Epithelial cell of proximal tubule (primary cell): ENCODE data around the gene ERC2. TPM values are rescaled to one million over a fixed set of nuclear protein-coding genes. Genes with fewer than 3 reads are reported as not detected.

Experiments used
- DNase-seq: peaks from one replicate; pipeline ENCODE4 v3.0.0-alpha.2; 2011; ENCODE audit warnings: low read depth
- H3K4me3 ChIP-seq: 2 replicates; pipeline ENCODE4 v1.5.1; 2011; ENCODE audit warnings: low read depth, mild to moderate bottlenecking, low read length
- CTCF ChIP-seq: conservative IDR thresholded peaks from 2 replicates; pipeline ENCODE4 v1.5.1; 2012; ENCODE audit warnings: low read depth, mild to moderate bottlenecking, low read length
- total RNA-seq: library from RNA; depleted of rRNA; stranded (reverse); fragments of >200 nt; gene quantifications from 2 replicates; pipeline ENCODE4 v1.2.3, GENCODE V29; 2015

The ERC2 gene
- total RNA-seq, 1 donor from 2014 or later: 2.7 TPM

- no peak for TF ChIP-seq CTCF
- DNase-seq: no peak
- H3K4me3 ChIP-seq: no peak overlapping the region
Measured at GRCh38 chr3:55782351-55782750, 685.9 kb downstream of the ERC2 start.

- no peak overlapping the region for H3K4me3 ChIP-seq
- TF ChIP-seq CTCF: no peak
- no peak for DNase-seq
Measured at GRCh38 chr3:55780913-55781312, 687.4 kb downstream of the ERC2 start.

DNA sequence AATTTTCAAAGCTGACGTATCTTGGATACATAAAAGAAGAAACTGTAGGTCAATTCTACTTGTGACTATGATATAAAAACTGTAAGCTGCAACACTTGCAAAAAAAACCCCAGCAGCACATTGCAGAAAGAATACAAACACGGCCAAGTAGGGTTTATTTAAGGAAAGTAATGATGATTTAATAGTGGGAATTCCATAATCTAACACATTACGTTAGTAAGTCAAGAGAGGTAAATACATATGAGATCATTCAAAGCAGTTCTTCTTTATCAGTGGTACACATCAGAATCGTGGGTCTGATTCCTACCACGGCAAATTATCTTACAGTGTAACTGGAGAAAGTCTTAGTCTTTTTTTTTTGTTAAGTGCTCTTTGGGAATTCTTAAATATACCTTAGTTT is 688.7 kb downstream of the ERC2 start:
- no peak for DNase-seq
- H3K4me3 ChIP-seq: no peak overlapping the region
- no peak for TF ChIP-seq CTCF

DNA sequence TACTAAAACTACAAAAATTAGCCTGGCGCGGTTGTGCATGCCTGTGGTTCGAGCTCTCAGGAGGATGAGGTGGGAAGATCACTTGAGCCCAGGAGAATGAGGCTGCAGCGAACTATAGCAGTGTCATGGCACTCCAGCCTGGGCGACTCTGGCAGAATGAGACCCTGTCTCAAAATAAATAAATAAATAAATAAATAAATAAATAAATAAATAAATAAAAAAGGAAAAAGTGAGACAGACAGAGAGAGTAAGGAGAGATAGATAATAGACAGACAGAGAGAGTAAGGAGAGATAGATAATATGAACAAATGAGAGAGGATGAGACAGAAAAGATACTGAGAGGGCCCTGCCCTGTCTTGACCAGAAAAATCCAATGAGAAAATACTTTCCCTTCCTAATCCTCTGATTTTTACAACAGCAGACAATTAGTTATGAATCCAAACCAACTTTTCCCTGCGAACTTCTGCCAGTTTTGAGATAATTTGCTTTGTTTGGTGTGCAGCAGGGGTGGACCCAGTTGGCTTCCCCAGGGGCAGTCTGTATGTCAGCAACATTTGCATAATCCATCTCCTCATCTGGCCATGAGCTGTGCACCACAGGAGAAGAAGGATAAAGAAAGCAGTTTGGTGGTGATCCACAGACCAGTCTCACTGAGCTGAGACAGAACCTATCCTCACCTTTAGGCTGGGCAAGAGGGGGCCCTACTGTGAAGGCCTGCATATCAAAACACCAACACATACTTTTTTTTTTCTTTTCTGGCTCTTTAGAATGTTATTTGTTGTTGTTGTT is 692.7 kb downstream of the ERC2 start:
- TF ChIP-seq CTCF: no peak
- no peak overlapping the region for H3K4me3 ChIP-seq
- DNase-seq: no peak

- no peak overlapping the region for H3K4me3 ChIP-seq
- TF ChIP-seq CTCF: no peak
- no peak for DNase-seq
Measured at GRCh38 chr3:55774856-55775255, 693.4 kb downstream of the ERC2 start.

DNA sequence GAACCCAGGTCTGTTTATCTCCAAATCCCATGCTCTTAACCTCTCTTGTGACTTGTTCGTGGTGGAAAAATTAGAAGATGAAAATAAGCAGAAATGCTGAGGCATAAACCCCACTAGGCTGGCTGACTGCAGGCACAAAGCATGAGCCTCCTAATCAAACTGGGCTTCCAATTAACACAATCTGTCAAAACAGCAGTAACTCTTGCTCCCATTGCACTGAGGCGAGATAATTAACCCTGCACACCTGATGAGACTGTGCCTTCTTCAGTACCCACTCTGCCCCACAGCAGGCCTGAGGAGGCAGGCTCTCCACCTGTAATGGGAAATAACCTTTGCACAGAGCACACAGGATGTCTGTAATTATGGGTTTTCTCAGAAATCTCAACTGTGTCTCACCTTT is 696.8 kb downstream of the ERC2 start:
- no peak for TF ChIP-seq CTCF
- no peak for DNase-seq

GRCh38 chr3:55770077-55770476 is 698.2 kb downstream of the ERC2 start:
- H3K4me3 ChIP-seq: no peak overlapping the region
- DNase-seq: no peak
- TF ChIP-seq CTCF: no peak

More for the DNA sequence above, 696.8 kb downstream of the ERC2 start:
- H3K4me3 ChIP-seq: no peak overlapping the region
